Ovary (tissue), 9 donors: ENCODE measurements around the gene SLC7A5. TPM values are rescaled to one million over a fixed set of nuclear protein-coding genes. Genes with fewer than 3 reads are reported as not detected.
"Not testable (repeated sequence)": the region's sequence is repeated elsewhere in the genome, so short reads cannot be mapped to it uniquely, and the experiment has no call there.

Experiments used
- DNase-seq, 5 donors: peaks; one replicate each; pipeline ENCODE4 v3.0.0-alpha.2; 2019 to 2020
- H3K27ac ChIP-seq, 2 donors: fragments of 200-600 bp; one replicate each; pipeline versions ENCODE4 v1.5.1 to v1.8.0; 2019 to 2022
- H3K27me3 ChIP-seq: fragments of 200-600 bp; one replicate; pipeline ENCODE4 v1.8.0; 2022
- H3K36me3 ChIP-seq: fragments of 200-600 bp; sonication (generic); one replicate; pipeline ENCODE4 v1.5.1; 2019
- H3K4me1 ChIP-seq: one replicate; pipeline ENCODE4 v1.8.1; 2013; ENCODE audit warnings: mild to moderate bottlenecking, moderate library complexity; ENCODE audit not compliant: insufficient read depth
- H3K4me3 ChIP-seq: fragments of 200-600 bp; sonication (generic); one replicate; pipeline ENCODE4 v1.5.1; 2017
- H3K9me3 ChIP-seq, 2 donors: fragments of 200-600 bp in 1 of 2; sonication (generic) in 1 of 2; one replicate each; pipeline versions ENCODE4 v1.5.1 to v1.8.1; 2013 to 2019; ENCODE audit warnings: mild to moderate bottlenecking in 1 of 2, moderate library complexity in 1 of 2
- EP300 ChIP-seq: sonication (generic); formaldehyde crosslinking; IDR thresholded peaks from one replicate; pipeline ENCODE4 v1.6.1; 2017; ENCODE audit warnings: antibody characterized with exemption
- POLR2A ChIP-seq: fragments of 450-650 bp; IDR thresholded peaks from one replicate; pipeline ENCODE4 v1.6.1; 2017; ENCODE audit warnings: antibody characterized with exemption, mild to moderate bottlenecking, moderate library complexity
- WGBS, 3 donors: extraction: QIAGEN DNeasy Blood & Tissue Kit in 1 of 3; methylation state at CpG; one replicate each; pipeline versions ENCODE4 v1.1.5 to v1.1.7; 2013 to 2017; 5-methylcytosine and 5-hydroxymethylcytosine counted together
- intact Hi-C, 4 donors: fragments of 100-400 bp; cut with DNase I; formaldehyde crosslinking; loops; one replicate each; pipeline versions ENCODE4 v1.11.0 to v1.15.1; 2022 to 2023
- polyA plus RNA-seq, 2 donors: library from polyadenylated mRNA; stranded (reverse); fragments of 200-250 nt in 1 of 2; fragments of 350-450 nt in 1 of 2; fragmentation: Illumina TruSeq in 1 of 2; extraction: RNeasy Lipid Tissue Mini Kit (QIAGEN cat#74804) in 1 of 2; gene quantifications; one replicate each; pipeline ENCODE4 v1.2.3, GENCODE V29; 2013 to 2014
- total RNA-seq, 7 donors: library from RNA; depleted of rRNA in 2 of 7; stranded (reverse); fragments of >200 nt in 2 of 7; fragmentation: NEBNext Ultra II Directional in 3 of 7; extraction: Animal tissue kit (Norgen Biotek cat#: 25700) in 3 of 7; gene quantifications; one replicate each; pipeline versions ENCODE4 v1.1.0 to v1.2.4, GENCODE V29; 2016 to 2023
- TF ChIP-seq, protein P1 (sequence below), 3 donors: fragments of 450-650 bp in 2 of 3; fragments of 200-600 bp in 1 of 3; IDR thresholded peaks; one replicate each; pipeline versions ENCODE4 v1.5.1 to v1.8.0; 2016 to 2022; ENCODE audit warnings: antibody characterized with exemption in 3 of 3, mild to moderate bottlenecking in 1 of 3
- donor health status: DM: no; HTN: no; CAD: no; lungs with moderate emphysema.
- donor health status: DM: no; HTN: no; CAD: no.
- donor health status: Bipolar disorder and iron deficiency.
- donor health status: DM: yes; HTN: yes; CAD: no.
- donor health status: DM: no; HTN: no; CAD: no.
- donor health status: DM: yes; HTN: yes; CAD: no.

Gene SLC7A5
- total and polyA plus RNA-seq, 9 donors, result 3.1 to 64.3 (median 9.2) TPM

- WGBS, 3 donors, result 83 to 86% (median 85%) methylated on average over 28 of the region's 28 CpGs
- intact Hi-C loops, result no loop called here
- TF ChIP-seq POLR2A, result no peak
- TF ChIP-seq, protein P1, sequence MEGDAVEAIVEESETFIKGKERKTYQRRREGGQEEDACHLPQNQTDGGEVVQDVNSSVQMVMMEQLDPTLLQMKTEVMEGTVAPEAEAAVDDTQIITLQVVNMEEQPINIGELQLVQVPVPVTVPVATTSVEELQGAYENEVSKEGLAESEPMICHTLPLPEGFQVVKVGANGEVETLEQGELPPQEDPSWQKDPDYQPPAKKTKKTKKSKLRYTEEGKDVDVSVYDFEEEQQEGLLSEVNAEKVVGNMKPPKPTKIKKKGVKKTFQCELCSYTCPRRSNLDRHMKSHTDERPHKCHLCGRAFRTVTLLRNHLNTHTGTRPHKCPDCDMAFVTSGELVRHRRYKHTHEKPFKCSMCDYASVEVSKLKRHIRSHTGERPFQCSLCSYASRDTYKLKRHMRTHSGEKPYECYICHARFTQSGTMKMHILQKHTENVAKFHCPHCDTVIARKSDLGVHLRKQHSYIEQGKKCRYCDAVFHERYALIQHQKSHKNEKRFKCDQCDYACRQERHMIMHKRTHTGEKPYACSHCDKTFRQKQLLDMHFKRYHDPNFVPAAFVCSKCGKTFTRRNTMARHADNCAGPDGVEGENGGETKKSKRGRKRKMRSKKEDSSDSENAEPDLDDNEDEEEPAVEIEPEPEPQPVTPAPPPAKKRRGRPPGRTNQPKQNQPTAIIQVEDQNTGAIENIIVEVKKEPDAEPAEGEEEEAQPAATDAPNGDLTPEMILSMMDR (IDR thresholded peaks at IDR 0.05), result no peak
- no peak for TF ChIP-seq EP300
These were observed 42.3 kb downstream of the SLC7A5 start for GRCh38 chr16:87826798-87827587.

GRCh38 chr16:87826407-87826797, 42.9 kb downstream of the SLC7A5 start:
- H3K27ac ChIP-seq, H3K4me1 ChIP-seq, intact Hi-C loops, H3K4me3 ChIP-seq, H3K9me3 ChIP-seq, DNase-seq, H3K36me3 ChIP-seq, H3K27me3 ChIP-seq: not testable (repeated sequence)
- 65 to 86% (median 67%) methylated on average over 4 of the region's 4 CpGs for WGBS, 3 donors

More at GRCh38 chr16:87826798-87827587, 42.3 kb downstream of the SLC7A5 start:
- no peak for DNase-seq
- no peak overlapping the region for H3K27ac ChIP-seq
- H3K4me3 ChIP-seq, result no peak overlapping the region
- H3K9me3 ChIP-seq, result no peaks in the 10 kb centered on the region
- H3K36me3 ChIP-seq, result no peaks in the 10 kb centered on the region
- no peaks in the 10 kb centered on the region for H3K27me3 ChIP-seq
- no peaks in the 10 kb centered on the region for H3K4me1 ChIP-seq

DNA sequence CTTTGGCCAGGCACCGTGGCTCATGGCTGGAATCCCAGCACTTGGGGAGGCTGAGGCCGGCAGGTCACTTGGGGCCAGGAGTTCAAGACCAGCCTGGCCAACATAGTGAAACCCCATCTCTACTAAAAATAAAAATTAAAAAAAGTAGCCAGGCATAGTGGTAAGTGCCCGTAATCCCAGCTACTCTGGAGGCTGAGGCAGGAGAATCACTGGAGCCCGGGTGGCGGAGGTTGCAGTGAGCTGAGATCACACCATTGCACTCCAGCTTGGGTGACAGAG, 43.5 kb downstream of the SLC7A5 start:
- intact Hi-C loops, DNase-seq, H3K27ac ChIP-seq, H3K4me1 ChIP-seq, H3K27me3 ChIP-seq, H3K36me3 ChIP-seq, H3K9me3 ChIP-seq, H3K4me3 ChIP-seq: not testable (repeated sequence)
- 67 to 76% (median 75%) methylated on average over 5 of the region's 5 CpGs for WGBS, 3 donors

DNA sequence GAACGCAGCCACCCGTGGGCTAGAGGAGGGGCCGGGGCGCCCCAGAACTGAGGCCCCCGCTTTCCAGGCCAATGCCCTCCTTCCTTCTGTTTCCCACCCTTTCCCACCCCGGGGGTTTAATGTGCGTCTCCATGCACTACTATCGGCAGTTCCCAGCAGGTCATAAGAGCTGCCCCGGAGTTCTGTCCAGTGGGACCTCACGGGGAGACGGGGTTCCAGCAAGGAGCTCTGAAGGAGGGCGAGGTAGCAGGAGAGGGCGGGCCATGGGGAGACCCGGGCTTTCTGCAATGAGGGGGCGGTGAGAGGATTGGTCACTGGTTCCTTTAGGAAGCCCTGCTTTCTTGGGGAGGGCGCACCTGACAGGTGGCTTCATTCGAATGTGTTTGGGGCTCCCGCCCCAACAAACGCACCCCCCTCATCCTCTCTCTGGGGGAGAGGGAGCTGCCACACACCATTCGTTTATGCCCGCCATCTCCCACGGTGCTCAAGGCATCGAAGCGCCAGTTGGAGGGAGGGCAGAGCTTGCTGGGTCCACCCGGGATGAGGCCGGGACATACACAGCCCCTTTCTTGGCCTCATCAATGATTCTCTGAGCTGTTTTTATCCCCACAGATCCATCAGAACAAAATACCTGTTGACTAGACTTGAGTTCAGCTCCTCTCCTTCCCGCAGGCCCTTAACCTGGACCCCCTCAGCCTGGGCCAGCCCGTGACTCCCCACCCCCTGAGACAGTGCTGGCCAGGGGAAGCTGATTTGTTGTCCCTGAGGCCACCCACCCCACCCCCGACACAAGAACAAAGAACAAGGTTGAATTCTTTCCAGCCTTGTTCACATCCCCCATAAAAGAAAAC, 44.1 kb downstream of the SLC7A5 start:
- no peaks in the 10 kb centered on the region for H3K36me3 ChIP-seq
- H3K9me3 ChIP-seq, result no peaks in the 10 kb centered on the region
- H3K4me3 ChIP-seq, result no peak overlapping the region
- WGBS, 3 donors, result 81 to 84% (median 83%) methylated on average over 29 of the region's 29 CpGs
- H3K27ac ChIP-seq, result no peak overlapping the region
- intact Hi-C loops, result no loop called here
- H3K27me3 ChIP-seq, result no peaks in the 10 kb centered on the region
- no peaks in the 10 kb centered on the region for H3K4me1 ChIP-seq
- DNase-seq, result no peak
- TF ChIP-seq POLR2A (no peak), EP300 (no peak)
- TF ChIP-seq, protein P1 (IDR thresholded peaks at IDR 0.05), result no peak

GRCh38 chr16:87824016-87824990, 45.0 kb downstream of the SLC7A5 start:
- WGBS, 3 donors, result 82 to 86% (median 85%) methylated on average over 18 to 19 of the region's 19 CpGs
- DNase-seq, result no peak
- Histone ChIP-seq H3K27ac (no peak overlapping the region), H3K4me3 (no peak overlapping the region), H3K4me1 (no peaks in the 10 kb centered on the region), H3K9me3 (no peaks in the 10 kb centered on the region), H3K36me3 (no peaks in the 10 kb centered on the region), H3K27me3 (no peaks in the 10 kb centered on the region)
- intact Hi-C loops, result no loop called here
- TF ChIP-seq POLR2A (no peak), EP300 (no peak)
- TF ChIP-seq, protein P1 (IDR thresholded peaks at IDR 0.05), result no peak
